Endothelial cell of umbilical vein (primary cell): Measurements from ENCODE around the gene VPS41. TPM values are rescaled to one million over a fixed set of nuclear protein-coding genes. Genes with fewer than 3 reads are reported as not detected.

Source experiments
- BruUV-seq: library from RNA; stranded (reverse); fragments of 400-500 nt; replicated peaks from 2 replicates; lab custom pipeline; 2021; lab: Mats Ljungman, UMichigan
- CTCF ChIA-PET: fragments of 300-600, 350-600 bp; sonication (Branson Sonifier 250); formaldehyde crosslinking; loops from one replicate; lab custom pipeline; 2021; ENCODE audit warnings: antibody characterized with exemption, inconsistent platforms; lab: Charles Lee
- POLR2A ChIA-PET: fragments of 300-600, 350-600 bp; sonication (Branson Sonifier 250); formaldehyde crosslinking; loops from one replicate; lab custom pipeline; 2021; ENCODE audit warnings: antibody characterized with exemption, inconsistent platforms; lab: Charles Lee
- DNase-seq: peaks from one replicate; pipeline ENCODE4 v3.0.0-alpha.2; 2011; ENCODE audit warnings: low read depth, low spot score
- FAIRE-seq: peaks from 2 replicates; lab custom pipeline; 2011; peaks lifted over from hg19 to GRCh38; lab: Jason Lieb, UNC
- H2AFZ ChIP-seq: 2 replicates; pipeline ENCODE4 v1.6.0; 2012; ENCODE audit warnings: low read depth, low read length, control low read depth, inconsistent platforms
- H3K27ac ChIP-seq: 2 replicates; pipeline ENCODE4 v1.5.1; 2011; ENCODE audit warnings: low read depth, mild to moderate bottlenecking, control low read depth, low read length, moderate library complexity; ENCODE audit not compliant: insufficient read depth
- H3K27me3 ChIP-seq, 2 experiments: 2 replicates each; pipeline versions ENCODE4 v1.6.0 to v1.6.1; 2011; ENCODE audit warnings: low read length in 2 of 2, mixed read lengths in 1 of 2; ENCODE audit not compliant: control insufficient read depth in 2 of 2, insufficient read depth in 2 of 2
- H3K36me3 ChIP-seq, 2 experiments: 2 replicates in 1 of 2; 3 replicates in 1 of 2; pipeline ENCODE4 v1.5.1; 2011; ENCODE audit warnings: low read length in 2 of 2, mild to moderate bottlenecking in 1 of 2, moderate library complexity in 1 of 2; ENCODE audit not compliant: control insufficient read depth in 2 of 2, insufficient read depth in 2 of 2; ENCODE audit errors: extremely low read depth in 1 of 2
- H3K4me1 ChIP-seq: 3 replicates; pipeline ENCODE4 v1.5.1; 2011; ENCODE audit warnings: mild to moderate bottlenecking, low read length; ENCODE audit not compliant: control insufficient read depth, insufficient read depth; ENCODE audit errors: extremely low read depth
- H3K4me2 ChIP-seq: 2 replicates; pipeline ENCODE4 v1.6.1; 2011; ENCODE audit warnings: low read length, control low read depth, mixed read lengths; ENCODE audit not compliant: insufficient read depth
- H3K4me3 ChIP-seq, 3 experiments: fragments of 200-600 bp in 1 of 3; sonication (generic), shearing (Covaris generic) in 1 of 3; replicated peaks in 1 of 3; 2 replicates each; pipeline ENCODE4 v1.5.1; 2011 to 2016; ENCODE audit warnings: control low read depth in 3 of 3, low read length in 3 of 3, mild to moderate bottlenecking in 2 of 3, inconsistent platforms in 1 of 3, low read depth in 1 of 3, moderate library complexity in 1 of 3; ENCODE audit not compliant: insufficient read depth in 1 of 3
- H3K79me2 ChIP-seq: 2 replicates; pipeline ENCODE4 v1.6.0; 2012; ENCODE audit warnings: low read length, inconsistent platforms; ENCODE audit not compliant: control insufficient read depth, insufficient read depth
- H3K9ac ChIP-seq: replicated peaks from 2 replicates; pipeline ENCODE3; 2011; ENCODE audit warnings: low read length, control low read depth; ENCODE audit not compliant: insufficient read depth; ENCODE audit errors: extremely low read depth
- H3K9me1 ChIP-seq: replicated peaks from 3 replicates; pipeline ENCODE4 v1.6.0; 2011; ENCODE audit warnings: mild to moderate bottlenecking, low read length; ENCODE audit not compliant: control insufficient read depth, insufficient read depth; ENCODE audit errors: extremely low read depth
- H3K9me3 ChIP-seq: replicated peaks from 2 replicates; pipeline ENCODE4 v1.5.1; 2012; ENCODE audit warnings: low read length, inconsistent platforms; ENCODE audit not compliant: control insufficient read depth, insufficient read depth
- H4K20me1 ChIP-seq: replicated peaks from 2 replicates; pipeline ENCODE3; 2011; ENCODE audit warnings: mild to moderate bottlenecking, low read length; ENCODE audit not compliant: control insufficient read depth, insufficient read depth; ENCODE audit errors: extremely low read depth
- EZH2 ChIP-seq: IDR thresholded peaks from 2 replicates; pipeline ENCODE4 v1.6.1; 2012; ENCODE audit warnings: borderline replicate concordance, low read depth, mild to moderate bottlenecking, moderate library complexity, low read length, inconsistent platforms; ENCODE audit not compliant: severe bottlenecking
- FOS ChIP-seq: IDR thresholded peaks from 2 replicates; pipeline ENCODE4 v1.6.1; 2011; ENCODE audit warnings: mild to moderate bottlenecking, low read length, moderate library complexity, borderline replicate concordance; ENCODE audit not compliant: insufficient read depth
- GATA2 ChIP-seq: IDR thresholded peaks from 2 replicates; pipeline ENCODE4 v1.7.0; 2011; ENCODE audit warnings: low read depth, mild to moderate bottlenecking, moderate library complexity, mixed read lengths, low read length; ENCODE audit not compliant: insufficient read length, insufficient read depth
- JUN ChIP-seq: IDR thresholded peaks from 2 replicates; pipeline ENCODE4 v1.6.1; 2011; ENCODE audit warnings: borderline replicate concordance, low read depth; ENCODE audit not compliant: insufficient read length, insufficient read depth
- MYC ChIP-seq: IDR thresholded peaks from one replicate; pipeline ENCODE4 v1.6.1; 2011; ENCODE audit warnings: mild to moderate bottlenecking, low read depth, low read length
- POLR2A ChIP-seq: IDR thresholded peaks from 2 replicates; pipeline ENCODE4 v1.6.1; 2012; ENCODE audit warnings: low read depth, mild to moderate bottlenecking, control low read depth, low read length
- POLR2AphosphoS5 ChIP-seq: IDR thresholded peaks from 2 replicates; pipeline ENCODE4 v1.6.1; 2012; ENCODE audit warnings: low read depth, mild to moderate bottlenecking, control low read depth, low read length, moderate library complexity; ENCODE audit not compliant: insufficient read depth
- dilution Hi-C: fragments of 300-500 bp; cut with MboI; formaldehyde crosslinking; loops from one replicate; pipeline ENCODE4 v1.15.0; 2019; ENCODE audit warnings: low sequenced_read_pairs; ENCODE audit not compliant: extremely low pct_ligation_motif_present
- intact Hi-C: fragments of 100-400 bp; cut with micrococcal nuclease; formaldehyde crosslinking; loops from one replicate; pipeline ENCODE4 v1.10.0; 2022
- polyA plus RNA-seq, 4 experiments: library from polyadenylated mRNA; depleted of rRNA in 3 of 4; stranded (reverse) in 3 of 4; unstranded in 1 of 4; fragments of >200 nt; gene quantifications; 2 replicates each; pipeline versions ENCODE4 v1.2.1 to v1.2.3, GENCODE V29; 2011 to 2012; ENCODE audit warnings: missing spikeins in 1 of 4
- total RNA-seq: library from RNA; stranded (reverse); gene quantifications from 2 replicates; pipeline ENCODE4 v1.2.3, GENCODE V29; 2021
- TF ChIP-seq, protein P1 (sequence below): IDR thresholded peaks from 2 replicates; pipeline ENCODE4 v1.6.1; 2011; ENCODE audit not compliant: insufficient read depth, insufficient read length
- TF ChIP-seq, protein P2 (sequence below), 2 donors: IDR thresholded peaks; 1 replicate in 1 of 2; 2 replicates in 1 of 2; pipeline ENCODE4 v1.5.1; 2011; ENCODE audit warnings: low read length in 2 of 2, mild to moderate bottlenecking in 2 of 2, moderate library complexity in 2 of 2, control low read depth in 1 of 2, inconsistent platforms in 1 of 2, low read depth in 1 of 2; ENCODE audit not compliant: insufficient read depth in 1 of 2; ENCODE audit errors: extremely low read depth in 1 of 2

The VPS41 gene
- total and polyA plus RNA-seq, 2 donors (not counting 3 experiments of a cell fraction or from before 2014, with no cell fraction given): 14.3 to 79.8 TPM

DNA sequence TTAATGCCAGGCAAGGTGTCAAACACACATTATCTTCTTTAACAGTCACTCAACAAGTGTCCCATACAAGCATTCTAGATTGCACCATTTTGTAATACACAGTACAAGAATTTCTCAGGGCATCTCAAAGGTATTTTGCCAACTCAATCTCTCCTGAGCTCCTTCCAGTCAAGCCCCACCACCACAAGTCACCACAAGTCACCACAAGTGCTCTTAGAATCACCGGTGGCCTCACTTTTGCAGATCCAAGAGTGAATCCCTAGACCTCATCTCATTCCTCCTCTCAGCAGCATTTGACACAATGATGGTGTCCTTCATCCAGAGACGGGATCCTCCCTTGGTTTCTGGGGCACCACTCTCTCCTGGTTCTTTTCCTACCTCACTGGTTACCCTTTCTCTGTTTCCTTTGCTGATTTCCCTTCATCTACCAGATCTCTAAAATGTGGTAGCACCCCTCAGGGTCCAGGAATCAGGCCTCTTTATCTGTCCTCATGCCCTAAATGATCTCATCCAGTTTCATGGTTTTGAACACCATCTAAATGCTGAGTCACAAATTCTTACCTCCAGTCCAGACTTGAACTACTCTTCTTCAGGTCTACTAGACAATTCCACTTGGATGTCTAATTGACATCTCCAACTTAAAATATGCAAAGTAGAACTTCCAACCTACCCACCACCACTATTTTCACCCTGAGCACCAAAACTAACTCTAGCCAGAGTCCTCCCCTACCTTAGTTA, 26.9 kb downstream of the VPS41 start:
- ChIA-PET POLR2A (no interaction called here), CTCF (no interaction called here)
- DNase-seq (no peak), FAIRE-seq (no peak)
- Histone ChIP-seq H3K9me1 (no peaks in the 10 kb centered on the region), H3K27ac (no peak overlapping the region), H3K36me3 (no peaks in the 10 kb centered on the region), H3K79me2 (peaks cover 2% of the 10 kb centered on the region), H3K4me2 (no peak overlapping the region), H3K4me3 (no peak overlapping the region), H3K9me3 (no peaks in the 10 kb centered on the region), H3K27me3 (no peaks in the 10 kb centered on the region), H3K4me1 (peaks cover 7% of the 10 kb centered on the region), H2AFZ (no peak overlapping the region), H3K9ac (no peak overlapping the region), H4K20me1 (no peaks in the 10 kb centered on the region)
- no TSS peak for BruUV-seq
- dilution Hi-C loops: no loop called here
- intact Hi-C loops: no loop called here
- TF ChIP-seq POLR2AphosphoS5 (no peak), MYC (no peak), FOS (no peak), POLR2A (no peak), GATA2 (no peak), JUN (no peak), EZH2 (no peak)
- TF ChIP-seq, protein P1, sequence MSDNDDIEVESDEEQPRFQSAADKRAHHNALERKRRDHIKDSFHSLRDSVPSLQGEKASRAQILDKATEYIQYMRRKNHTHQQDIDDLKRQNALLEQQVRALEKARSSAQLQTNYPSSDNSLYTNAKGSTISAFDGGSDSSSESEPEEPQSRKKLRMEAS: no peak
- TF ChIP-seq, protein P2, sequence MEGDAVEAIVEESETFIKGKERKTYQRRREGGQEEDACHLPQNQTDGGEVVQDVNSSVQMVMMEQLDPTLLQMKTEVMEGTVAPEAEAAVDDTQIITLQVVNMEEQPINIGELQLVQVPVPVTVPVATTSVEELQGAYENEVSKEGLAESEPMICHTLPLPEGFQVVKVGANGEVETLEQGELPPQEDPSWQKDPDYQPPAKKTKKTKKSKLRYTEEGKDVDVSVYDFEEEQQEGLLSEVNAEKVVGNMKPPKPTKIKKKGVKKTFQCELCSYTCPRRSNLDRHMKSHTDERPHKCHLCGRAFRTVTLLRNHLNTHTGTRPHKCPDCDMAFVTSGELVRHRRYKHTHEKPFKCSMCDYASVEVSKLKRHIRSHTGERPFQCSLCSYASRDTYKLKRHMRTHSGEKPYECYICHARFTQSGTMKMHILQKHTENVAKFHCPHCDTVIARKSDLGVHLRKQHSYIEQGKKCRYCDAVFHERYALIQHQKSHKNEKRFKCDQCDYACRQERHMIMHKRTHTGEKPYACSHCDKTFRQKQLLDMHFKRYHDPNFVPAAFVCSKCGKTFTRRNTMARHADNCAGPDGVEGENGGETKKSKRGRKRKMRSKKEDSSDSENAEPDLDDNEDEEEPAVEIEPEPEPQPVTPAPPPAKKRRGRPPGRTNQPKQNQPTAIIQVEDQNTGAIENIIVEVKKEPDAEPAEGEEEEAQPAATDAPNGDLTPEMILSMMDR (IDR thresholded peaks at IDR 0.05; ENCODE audit: extremely low read depth in 1 of 2, insufficient read depth in 1 of 2, low read depth in 1 of 2, low read length in 2 of 2): no peak
